AG10803 (cell line): ENCODE data around the gene ROR1.

Source experiments
- DNase-seq: peaks from one replicate; pipeline ENCODE4 v3.0.0; 2010; ENCODE audit warnings: low read depth
- H3K4me3 ChIP-seq: 2 replicates; pipeline ENCODE4 v1.5.1; 2011; ENCODE audit warnings: mild to moderate bottlenecking, low read length, control low read depth
- CTCF ChIP-seq: conservative IDR thresholded peaks from 2 replicates; pipeline ENCODE4 v1.5.1; 2011; ENCODE audit warnings: mild to moderate bottlenecking, low read length, control low read depth, inconsistent platforms

Gene ROR1

GRCh38 chr1:63966016-63966415 is 192.2 kb downstream of the ROR1 start:
- no peak overlapping the region for H3K4me3 ChIP-seq
- DNase-seq: no peak
- TF ChIP-seq CTCF: no peak

- peak; percentile 61 for DNase-seq
- TF ChIP-seq CTCF: no peak
These were observed 194.1 kb downstream of the ROR1 start for GRCh38 chr1:63967901-63968300.

GRCh38 chr1:63968663-63969440 is 195.0 kb downstream of the ROR1 start:
- DNase-seq: peak; percentile 58
- H3K4me3 ChIP-seq: no peak overlapping the region
- no peak for TF ChIP-seq CTCF

More at GRCh38 chr1:63967901-63968300, 194.1 kb downstream of the ROR1 start:
- no peak overlapping the region for H3K4me3 ChIP-seq

GRCh38 chr1:63969441-63969901 is 195.7 kb downstream of the ROR1 start:
- DNase-seq: no peak
- no peak overlapping the region for H3K4me3 ChIP-seq
- TF ChIP-seq CTCF: no peak

GRCh38 chr1:63971557-63971956 is 197.7 kb downstream of the ROR1 start:
- no peak for TF ChIP-seq CTCF
- DNase-seq: no peak
- no peak overlapping the region for H3K4me3 ChIP-seq

- DNase-seq: no peak
- no peak overlapping the region for H3K4me3 ChIP-seq
- no peak for TF ChIP-seq CTCF
These were observed 199.2 kb downstream of the ROR1 start for GRCh38 chr1:63973005-63973419.

- H3K4me3 ChIP-seq: no peak overlapping the region
- DNase-seq: no peak
These were observed 201.1 kb downstream of the ROR1 start for GRCh38 chr1:63974966-63975365.

More at GRCh38 chr1:63974966-63975365, 201.1 kb downstream of the ROR1 start:
- TF ChIP-seq CTCF: no peak
